GM10248 (cell line): Measurements from ENCODE around the gene RERE.

ENCODE experiments used
- CTCF ChIA-PET: fragments of 300-600 bp; sonication (Branson Sonifier 250); formaldehyde crosslinking; extraction: SDS; loops from one replicate; lab custom pipeline; 2021; ENCODE audit warnings: antibody characterized with exemption; lab: Yijun Ruan, JAX
- POLR2A ChIA-PET: fragments of 350-650 bp; sonication (Branson Sonifier 250); formaldehyde crosslinking; extraction: SDS; loops from one replicate; lab custom pipeline; 2020; ENCODE audit warnings: antibody characterized with exemption; lab: Yijun Ruan, JAX
- DNase-seq: peaks from one replicate; pipeline ENCODE4 v3.0.0; 2012; ENCODE audit errors: extremely low spot score
- CTCF ChIP-seq: IDR thresholded peaks from 2 replicates; pipeline ENCODE4 v1.5.1; 2012; ENCODE audit warnings: mild to moderate bottlenecking, low read depth; ENCODE audit errors: extremely low read depth, missing control alignments, control extremely low read depth

Gene RERE

GRCh38 chr1:8583031-8583430 is 234.4 kb downstream of the RERE start:
- ChIA-PET POLR2A (no interaction called here), CTCF (interaction anchor here (1.0 to 3.3 kb wide), 4 partner anchors 14 to 266 kb away, joined by 4 to 10 read pairs (median 8); no protein-coding TSS in a partner anchor)
- DNase-seq: no peak
- no peak for TF ChIP-seq CTCF

- no peak for DNase-seq
- ChIA-PET POLR2A (no interaction called here), CTCF (interaction anchor here (0.9 to 3.3 kb wide), 4 partner anchors 13 to 91 kb away, joined by 3 to 8 read pairs (median 4); no protein-coding TSS in a partner anchor)
- no peak for TF ChIP-seq CTCF
These were observed 236.9 kb downstream of the RERE start for GRCh38 chr1:8580566-8580965.

GRCh38 chr1:8578936-8579335 is 238.5 kb downstream of the RERE start:
- ChIA-PET POLR2A (no interaction called here), CTCF (interaction anchor here (0.7 to 1.7 kb wide), 7 partner anchors 9 to 280 kb away, joined by 3 to 9 read pairs (median 3); no protein-coding TSS in a partner anchor)
- no peak for DNase-seq
- TF ChIP-seq CTCF: no peak

DNA sequence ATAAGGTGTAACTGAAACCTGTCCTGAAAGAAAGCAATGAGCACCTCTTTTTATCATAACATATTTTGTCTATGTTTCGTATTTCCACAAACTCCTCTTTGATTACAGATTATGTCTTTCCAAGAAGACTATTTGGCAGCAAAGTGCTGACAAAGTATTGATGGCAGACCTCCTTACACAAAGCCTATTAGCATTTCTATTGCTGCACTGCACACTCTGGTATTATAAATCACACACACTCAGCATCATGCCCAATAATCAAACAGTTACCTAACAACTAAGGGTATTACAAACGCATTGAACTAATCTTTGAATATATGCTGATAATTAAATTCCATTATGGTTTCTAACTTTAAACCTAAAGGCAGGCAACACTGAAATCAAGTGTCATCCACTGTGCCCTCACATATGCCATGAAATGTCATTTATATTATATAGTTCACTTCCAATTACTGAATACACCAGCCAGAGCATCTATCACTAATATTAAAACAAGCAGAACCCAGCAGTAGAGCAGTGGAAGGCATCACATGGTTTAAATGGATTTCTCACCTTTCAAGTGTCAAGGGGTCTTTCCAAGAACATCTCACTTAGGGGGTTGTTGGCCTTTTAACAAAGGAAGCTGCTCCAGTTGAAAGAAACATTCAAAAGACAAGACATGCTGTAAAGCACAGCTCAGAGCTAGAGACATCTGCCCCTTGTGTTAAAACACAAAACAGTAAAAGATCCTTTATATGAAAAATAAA is 239.1 kb downstream of the RERE start:
- no peak for DNase-seq
- TF ChIP-seq CTCF: no peak
- ChIA-PET CTCF (interaction anchor here (0.7 to 1.7 kb wide), 6 partner anchors 9 to 271 kb away, joined by 3 to 9 read pairs (median 4); no protein-coding TSS in a partner anchor), POLR2A (no interaction called here)

- no peak for TF ChIP-seq CTCF
- no peak for DNase-seq
- POLR2A ChIA-PET: no interaction called here
- CTCF ChIA-PET: interaction anchor here (1.4 to 1.6 kb wide), 2 partner anchors 13 to 27 kb away, joined by 3 to 4 read pairs; no protein-coding TSS in a partner anchor
These were observed 242.5 kb downstream of the RERE start for GRCh38 chr1:8574985-8575384.

DNA sequence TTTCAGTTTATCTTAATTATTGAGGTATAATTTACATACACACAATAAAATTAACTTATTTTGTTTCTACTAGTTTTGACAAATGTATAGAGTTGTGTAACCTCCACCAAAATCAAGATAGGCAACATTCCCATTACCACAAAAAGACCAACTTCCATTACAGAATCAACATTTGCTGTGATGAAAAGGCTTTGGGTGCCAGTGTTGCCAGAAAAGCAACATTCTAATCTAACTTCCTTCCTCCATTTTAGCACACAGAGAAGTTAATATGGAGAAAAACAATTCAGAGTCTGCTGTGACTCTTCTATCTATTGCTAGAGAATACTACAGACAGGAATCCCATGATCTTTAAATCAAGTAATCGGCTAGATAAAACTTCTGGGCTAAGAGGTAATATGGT is 245.3 kb downstream of the RERE start:
- no peak for TF ChIP-seq CTCF
- no peak for DNase-seq
- CTCF ChIA-PET: interaction anchor here (1.5 to 3.7 kb wide), 3 partner anchors 12 to 17 kb away, joined by 3 to 35 read pairs (median 4); no protein-coding TSS in a partner anchor
- POLR2A ChIA-PET: no interaction called here
